Measurements from ENCODE around the gene PRRG3. TPM values are rescaled to one million over a fixed set of nuclear protein-coding genes. Genes with fewer than 3 reads are reported as not detected.

PRRG3 gene
- total and polyA plus RNA-seq, 9 of the 15 experiments (the other 6 are each of a cell fraction or from before 2014, with no cell fraction given): not detected

GRCh38 chrX:151676196-151676595 is 19.1 kb upstream of the PRRG3 start:
- FAIRE-seq: no peak

More at GRCh38 chrX:151676196-151676595, 19.1 kb upstream of the PRRG3 start:
- Histone ChIP-seq H3K9ac (ENCODE audit: insufficient read depth in 1 of 2, low read depth in 2 of 2, low read length in 2 of 2) (no peak overlapping the region), H3K9me1 (ENCODE audit: control insufficient read depth, insufficient read depth, low read length) (peaks cover 3% of the 10 kb centered on the region), H3K79me2 (ENCODE audit: control insufficient read depth, insufficient read depth, low read length) (no peaks in the 10 kb centered on the region), H2AFZ (ENCODE audit: low read depth, low read length) (no peak overlapping the region), H3K4me2 (ENCODE audit: insufficient read depth, low read length) (no peak overlapping the region), H3K4me1 (replicated peaks in 1 of 2; ENCODE audit: control insufficient read depth in 2 of 2, insufficient read depth in 2 of 2, low read length in 2 of 2) (peaks cover 0 to 5% of the 10 kb centered on the region in 2 experiments; a peak in 3 of 5 replicates), H3K9me3 (replicated peaks; ENCODE audit: control insufficient read depth, insufficient read depth, low read depth, low read length) (no peaks in the 10 kb centered on the region), H3K4me3 (no peak overlapping the region), H3K27me3 (ENCODE audit: control insufficient read depth in 2 of 2, insufficient read depth in 2 of 2, low read length in 2 of 2) (peaks cover 0 to 24% of the 10 kb centered on the region in 2 experiments; a peak in 2 of 5 replicates), H3K27ac (ENCODE audit: extremely low read depth, low read depth, low read length) (no peak overlapping the region), H4K20me1 (replicated peaks; ENCODE audit: control insufficient read depth, insufficient read depth, low read length) (no peaks in the 10 kb centered on the region; the same call in 1 of the 2 replicates), H3K36me3 (ENCODE audit: control insufficient read depth, insufficient read depth, low read length) (no peaks in the 10 kb centered on the region)
- in situ Hi-C loops (cut with MboI): loop anchor here (25.0 kb wide), 1 partner anchor 914 kb away; no protein-coding TSS in a partner anchor
- no TSS peak for BruUV-seq (replicated peaks)
- CTCF ChIA-PET (ENCODE audit: low intra/inter-chr PET ratio): no interaction called here
- DNase-seq (ENCODE audit: extremely low read depth in 1 of 4, low spot score in 3 of 4) (no peak), ATAC-seq (no peak)
- WGBS (ENCODE audit: insufficient coverage, low coverage, missing lambda C conversion rate): 6% methylated on average over 4 of the region's 4 CpGs
- intact Hi-C loops (cut with micrococcal nuclease): no loop called here
- TF ChIP-seq NCOA4 (IDR thresholded peaks at IDR 0.05; ENCODE audit: partially characterized antibody) (no peak), MTA1 (IDR thresholded peaks at IDR 0.05; ENCODE audit: borderline replicate concordance) (no peak), POLR2B (IDR thresholded peaks at IDR 0.05; ENCODE audit: low read depth, partially characterized antibody) (no peak), HNRNPL (IDR thresholded peaks at IDR 0.05; ENCODE audit: low read depth, low read length) (no peak), HDAC2 (IDR thresholded peaks at IDR 0.05) (no peak), TEAD2 (tag; IDR thresholded peaks at IDR 0.05) (no peak), ZBED1 (IDR thresholded peaks at IDR 0.05) (no peak), NFATC3 (IDR thresholded peaks at IDR 0.05) (no peak), ZNF75A (CRISPR knock-in tag; IDR thresholded peaks at IDR 0.05) (no peak), BCL6 (CRISPR knock-in tag; IDR thresholded peaks at IDR 0.05) (no peak), SAFB2 (IDR thresholded peaks at IDR 0.05; ENCODE audit: borderline replicate concordance, low read depth, low read length, severe bottlenecking) (no peak), ZNF253 (CRISPR knock-in tag; conservative IDR thresholded peaks at IDR 0.05) (no peak), ZNF589 (CRISPR knock-in tag; IDR thresholded peaks at IDR 0.05; ENCODE audit: low read depth) (no peak)
- TF ChIP-seq, protein P1, sequence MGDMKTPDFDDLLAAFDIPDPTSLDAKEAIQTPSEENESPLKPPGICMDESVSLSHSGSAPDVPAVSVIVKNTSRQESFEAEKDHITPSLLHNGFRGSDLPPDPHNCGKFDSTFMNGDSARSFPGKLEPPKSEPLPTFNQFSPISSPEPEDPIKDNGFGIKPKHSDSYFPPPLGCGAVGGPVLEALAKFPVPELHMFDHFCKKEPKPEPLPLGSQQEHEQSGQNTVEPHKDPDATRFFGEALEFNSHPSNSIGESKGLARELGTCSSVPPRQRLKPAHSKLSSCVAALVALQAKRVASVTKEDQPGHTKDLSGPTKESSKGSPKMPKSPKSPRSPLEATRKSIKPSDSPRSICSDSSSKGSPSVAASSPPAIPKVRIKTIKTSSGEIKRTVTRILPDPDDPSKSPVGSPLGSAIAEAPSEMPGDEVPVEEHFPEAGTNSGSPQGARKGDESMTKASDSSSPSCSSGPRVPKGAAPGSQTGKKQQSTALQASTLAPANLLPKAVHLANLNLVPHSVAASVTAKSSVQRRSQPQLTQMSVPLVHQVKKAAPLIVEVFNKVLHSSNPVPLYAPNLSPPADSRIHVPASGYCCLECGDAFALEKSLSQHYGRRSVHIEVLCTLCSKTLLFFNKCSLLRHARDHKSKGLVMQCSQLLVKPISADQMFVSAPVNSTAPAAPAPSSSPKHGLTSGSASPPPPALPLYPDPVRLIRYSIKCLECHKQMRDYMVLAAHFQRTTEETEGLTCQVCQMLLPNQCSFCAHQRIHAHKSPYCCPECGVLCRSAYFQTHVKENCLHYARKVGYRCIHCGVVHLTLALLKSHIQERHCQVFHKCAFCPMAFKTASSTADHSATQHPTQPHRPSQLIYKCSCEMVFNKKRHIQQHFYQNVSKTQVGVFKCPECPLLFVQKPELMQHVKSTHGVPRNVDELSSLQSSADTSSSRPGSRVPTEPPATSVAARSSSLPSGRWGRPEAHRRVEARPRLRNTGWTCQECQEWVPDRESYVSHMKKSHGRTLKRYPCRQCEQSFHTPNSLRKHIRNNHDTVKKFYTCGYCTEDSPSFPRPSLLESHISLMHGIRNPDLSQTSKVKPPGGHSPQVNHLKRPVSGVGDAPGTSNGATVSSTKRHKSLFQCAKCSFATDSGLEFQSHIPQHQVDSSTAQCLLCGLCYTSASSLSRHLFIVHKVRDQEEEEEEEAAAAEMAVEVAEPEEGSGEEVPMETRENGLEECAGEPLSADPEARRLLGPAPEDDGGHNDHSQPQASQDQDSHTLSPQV (IDR thresholded peaks at IDR 0.05): no peak
- TF ChIP-seq, protein P2, sequence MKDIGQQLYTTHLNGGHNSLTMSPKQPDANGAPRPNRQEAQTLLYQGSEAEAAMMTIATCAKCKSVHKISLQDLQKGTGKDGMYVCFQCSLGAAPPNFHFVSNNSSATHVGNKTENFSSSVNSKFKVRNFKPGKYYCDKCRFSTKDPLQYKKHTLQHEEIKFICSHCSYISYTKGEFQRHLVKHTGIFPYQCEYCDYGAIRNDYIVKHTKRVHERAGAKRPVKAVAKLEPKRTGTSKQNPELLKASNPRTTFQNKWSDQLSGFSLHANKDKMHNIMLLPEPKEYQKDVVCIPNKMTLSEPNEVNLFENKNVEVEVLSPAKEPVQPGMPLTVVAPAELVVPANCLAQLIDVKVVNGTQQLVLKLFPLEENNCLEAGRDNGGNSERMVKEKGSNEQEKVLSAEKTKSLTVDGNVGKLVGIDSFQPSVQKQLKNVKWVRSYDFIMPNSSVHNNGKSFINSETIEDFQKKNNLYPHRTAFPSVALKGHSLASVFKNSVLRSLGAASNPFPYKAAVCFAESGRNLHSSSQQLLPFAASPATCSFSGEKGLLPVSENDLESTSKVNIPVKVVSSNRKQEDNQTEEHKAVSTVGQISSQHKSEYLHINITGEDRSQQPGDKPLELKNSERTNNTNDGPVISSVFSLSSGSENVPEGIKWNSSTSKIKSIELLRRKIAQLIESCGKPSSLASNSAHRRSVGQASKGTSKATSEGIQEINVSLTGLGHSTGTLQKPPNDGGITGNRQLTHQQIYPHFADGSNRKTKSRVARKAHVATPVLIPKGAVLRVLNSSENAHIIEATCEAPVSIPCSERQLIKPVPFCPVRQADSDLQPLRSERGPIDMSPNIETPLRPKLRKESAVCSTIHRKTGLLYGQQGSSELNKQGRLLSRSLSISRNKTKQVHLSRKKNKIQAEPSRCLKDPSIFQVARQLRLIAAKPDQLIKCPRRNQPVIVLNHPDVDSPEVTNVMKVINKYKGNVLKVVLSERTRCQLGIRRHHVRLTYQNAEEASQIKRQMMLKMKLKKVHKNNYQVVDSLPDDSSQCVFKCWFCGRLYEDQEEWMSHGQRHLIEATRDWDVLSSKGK (CRISPR knock-in tag; IDR thresholded peaks at IDR 0.05): no peak
- POLR2A ChIA-PET: no interaction called here

Measured in K562 (cell line).